Mammary epithelial cell (primary cell): ENCODE results near the gene IER3.

Experiments used
- EZH2 ChIP-seq: IDR thresholded peaks from 2 replicates; pipeline ENCODE4 v1.6.1; 2012; ENCODE audit warnings: low read length, inconsistent platforms, borderline replicate concordance
- TF ChIP-seq, protein P1 (sequence below), 2 donors: IDR thresholded peaks in 1 of 2; conservative IDR thresholded peaks in 1 of 2; 2 replicates each; pipeline ENCODE4 v1.5.1; 2011 to 2012; ENCODE audit warnings: inconsistent platforms in 2 of 2, low read length in 2 of 2, mild to moderate bottlenecking in 2 of 2, control low read depth in 1 of 2, low read depth in 1 of 2; ENCODE audit not compliant: insufficient read depth in 1 of 2; ENCODE audit errors: extremely low read depth in 1 of 2

GRCh38 chr6:30703821-30704220 lies 40.5 kb downstream of the IER3 start:
- TF ChIP-seq EZH2 = no peak
- TF ChIP-seq, protein P1, sequence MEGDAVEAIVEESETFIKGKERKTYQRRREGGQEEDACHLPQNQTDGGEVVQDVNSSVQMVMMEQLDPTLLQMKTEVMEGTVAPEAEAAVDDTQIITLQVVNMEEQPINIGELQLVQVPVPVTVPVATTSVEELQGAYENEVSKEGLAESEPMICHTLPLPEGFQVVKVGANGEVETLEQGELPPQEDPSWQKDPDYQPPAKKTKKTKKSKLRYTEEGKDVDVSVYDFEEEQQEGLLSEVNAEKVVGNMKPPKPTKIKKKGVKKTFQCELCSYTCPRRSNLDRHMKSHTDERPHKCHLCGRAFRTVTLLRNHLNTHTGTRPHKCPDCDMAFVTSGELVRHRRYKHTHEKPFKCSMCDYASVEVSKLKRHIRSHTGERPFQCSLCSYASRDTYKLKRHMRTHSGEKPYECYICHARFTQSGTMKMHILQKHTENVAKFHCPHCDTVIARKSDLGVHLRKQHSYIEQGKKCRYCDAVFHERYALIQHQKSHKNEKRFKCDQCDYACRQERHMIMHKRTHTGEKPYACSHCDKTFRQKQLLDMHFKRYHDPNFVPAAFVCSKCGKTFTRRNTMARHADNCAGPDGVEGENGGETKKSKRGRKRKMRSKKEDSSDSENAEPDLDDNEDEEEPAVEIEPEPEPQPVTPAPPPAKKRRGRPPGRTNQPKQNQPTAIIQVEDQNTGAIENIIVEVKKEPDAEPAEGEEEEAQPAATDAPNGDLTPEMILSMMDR (conservative IDR thresholded peaks at IDR 0.05 in 1 of 2, IDR thresholded peaks at IDR 0.05 in 1 of 2; ENCODE audit: extremely low read depth in 1 of 2, insufficient read depth in 1 of 2, low read depth in 1 of 2, low read length in 2 of 2) = no peak
